GM10248 (cell line): ENCODE measurements around the gene RAB3GAP2.

ENCODE experiments used
- CTCF ChIA-PET: fragments of 300-600 bp; sonication (Branson Sonifier 250); formaldehyde crosslinking; extraction: SDS; loops from one replicate; lab custom pipeline; 2021; ENCODE audit warnings: antibody characterized with exemption; lab: Yijun Ruan, JAX
- POLR2A ChIA-PET: fragments of 350-650 bp; sonication (Branson Sonifier 250); formaldehyde crosslinking; extraction: SDS; loops from one replicate; lab custom pipeline; 2020; ENCODE audit warnings: antibody characterized with exemption; lab: Yijun Ruan, JAX
- DNase-seq: peaks from one replicate; pipeline ENCODE4 v3.0.0; 2012; ENCODE audit errors: extremely low spot score
- CTCF ChIP-seq: IDR thresholded peaks from 2 replicates; pipeline ENCODE4 v1.5.1; 2012; ENCODE audit warnings: mild to moderate bottlenecking, low read depth; ENCODE audit errors: extremely low read depth, missing control alignments, control extremely low read depth

RAB3GAP2 gene

GRCh38 chr1:220127076-220127475 is 145.2 kb downstream of the RAB3GAP2 start:
- DNase-seq, result no peak
- TF ChIP-seq CTCF, result no peak
- CTCF ChIA-PET, result interaction anchor here (3.1 kb wide), 1 partner anchor 11 kb away, joined by 11 read pairs; no protein-coding TSS in a partner anchor
- POLR2A ChIA-PET, result no interaction called here

- no peak for TF ChIP-seq CTCF
- POLR2A ChIA-PET, result no interaction called here
- CTCF ChIA-PET, result interaction anchor here (0.7 to 2.5 kb wide), 7 partner anchors 12 to 63 kb away, joined by 3 to 15 read pairs (median 5); no protein-coding TSS in a partner anchor
- DNase-seq, result no peak
Observed at GRCh38 chr1:220124542-220124941, 147.7 kb downstream of the RAB3GAP2 start.

- TF ChIP-seq CTCF, result peak; percentile 20
- no peak for DNase-seq
- CTCF ChIA-PET, result interaction anchor here (0.7 to 2.5 kb wide), 8 partner anchors 11 to 126 kb away, joined by 3 to 15 read pairs (median 4); no protein-coding TSS in a partner anchor
- POLR2A ChIA-PET, result no interaction called here
Observed at GRCh38 chr1:220123889-220124288, 148.4 kb downstream of the RAB3GAP2 start.

GRCh38 chr1:220123066-220123465 is 149.2 kb downstream of the RAB3GAP2 start:
- TF ChIP-seq CTCF, result no peak
- POLR2A ChIA-PET, result interaction anchor here (0.6 kb wide), 1 partner anchor 51 kb away, joined by 5 read pairs; no protein-coding TSS in a partner anchor
- CTCF ChIA-PET, result interaction anchor here (0.9 to 2.5 kb wide), 7 partner anchors 10 to 125 kb away, joined by 3 to 15 read pairs (median 5); no protein-coding TSS in a partner anchor
- DNase-seq, result no peak

GRCh38 chr1:220121791-220122530 is 150.3 kb downstream of the RAB3GAP2 start:
- POLR2A ChIA-PET, result interaction anchor here (0.6 kb wide), 1 partner anchor 52 kb away, joined by 5 read pairs; no protein-coding TSS in a partner anchor

More at GRCh38 chr1:220121791-220122530, 150.3 kb downstream of the RAB3GAP2 start:
- TF ChIP-seq CTCF, result no peak
- CTCF ChIA-PET, result interaction anchor here (1.2 to 2.2 kb wide), 3 partner anchors 10 to 110 kb away, joined by 3 to 12 read pairs (median 4); no protein-coding TSS in a partner anchor
- DNase-seq, result peak; percentile 24
